KOPT-K1 (cell line): ENCODE results near the gene HOXB7.
A peak's percentile ranks its signal among the peaks of the same experiment; 100 is the strongest.

Experiments
- H3K27ac ChIP-seq: fragments of 200-600 bp; sonication (generic); 2 replicates; pipeline ENCODE4 v1.5.1; 2016; ENCODE audit warnings: antibody characterized with exemption, mild to moderate bottlenecking, low read depth, low read length; ENCODE audit not compliant: poor library complexity, severe bottlenecking
- H3K36me3 ChIP-seq: fragments of 200-600 bp; sonication (generic); 2 replicates; pipeline ENCODE4 v1.5.1; 2017; ENCODE audit warnings: antibody characterized with exemption, mild to moderate bottlenecking, low read length, moderate library complexity; ENCODE audit not compliant: insufficient read depth
- H3K9me3 ChIP-seq: fragments of 200-600 bp; sonication (generic); 2 replicates; pipeline ENCODE4 v1.5.1; 2017; ENCODE audit warnings: antibody characterized with exemption, low read length, mild to moderate bottlenecking; ENCODE audit not compliant: insufficient read depth, poor library complexity, severe bottlenecking

The HOXB7 gene

GRCh38 chr17:48589831-48590606, 20.8 kb downstream of the HOXB7 start, which contains the start of gene HOXB3:
HOXB3 (minus strand) TSS chr17:48590241; CDS start chr17:48552474, 37,767 bp downstream.
- no peaks in the 10 kb centered on the region for H3K9me3 ChIP-seq
- no peak within 1 kb of the TSS for H3K27ac ChIP-seq

GRCh38 chr17:48589060-48589830, 21.6 kb downstream of the HOXB7 start:
- no peak overlapping the region for H3K27ac ChIP-seq
- no peaks in the 10 kb centered on the region for H3K36me3 ChIP-seq
- no peaks in the 10 kb centered on the region for H3K9me3 ChIP-seq

More at GRCh38 chr17:48589831-48590606, 20.8 kb downstream of the HOXB7 start, which contains the start of gene HOXB3:
- no peaks in the 10 kb centered on the region for H3K36me3 ChIP-seq

DNA sequence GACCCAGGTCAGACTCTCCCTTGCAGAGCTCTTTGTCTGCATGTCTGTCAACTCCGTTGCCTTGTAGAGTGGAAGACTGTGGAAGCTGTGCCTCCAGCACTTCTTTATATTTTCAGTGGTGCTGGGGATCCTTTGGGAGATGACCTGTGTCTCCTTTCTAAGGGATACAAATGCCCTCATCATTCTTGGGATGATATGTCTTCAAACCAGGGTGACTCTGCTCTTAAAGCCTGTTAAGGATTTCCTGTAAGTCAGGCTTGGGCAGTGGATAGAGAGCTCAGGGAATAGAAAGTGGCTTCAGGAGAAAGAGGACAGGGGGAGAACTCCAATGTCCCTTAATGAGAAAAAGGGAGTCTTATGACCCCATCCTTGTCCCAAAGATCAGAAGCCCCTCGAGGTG, 22.3 kb downstream of the HOXB7 start:
- no peaks in the 10 kb centered on the region for H3K9me3 ChIP-seq
- no peak overlapping the region for H3K27ac ChIP-seq
- H3K36me3 ChIP-seq = no peaks in the 10 kb centered on the region

DNA sequence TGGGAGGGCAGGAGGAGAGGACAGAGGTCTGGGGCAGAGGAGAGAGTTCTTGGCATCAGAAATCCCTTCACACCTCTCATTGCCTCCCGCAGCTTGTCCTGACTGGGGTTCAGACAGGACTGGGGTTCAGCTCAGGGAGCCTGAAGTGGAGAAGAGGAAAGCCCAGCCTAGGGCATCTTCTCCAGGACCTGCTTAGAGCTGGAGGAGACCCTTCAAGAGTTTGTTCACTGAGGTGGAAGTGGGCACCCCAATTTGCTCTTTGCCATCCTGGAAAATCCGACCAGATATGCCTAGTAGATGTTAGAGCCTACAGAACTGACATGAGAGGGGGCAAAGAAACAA, 22.8 kb downstream of the HOXB7 start:
- Histone ChIP-seq H3K36me3 (no peaks in the 10 kb centered on the region), H3K9me3 (no peaks in the 10 kb centered on the region), H3K27ac (no peak overlapping the region)

GRCh38 chr17:48587276-48588073, 23.3 kb downstream of the HOXB7 start:
- no peaks in the 10 kb centered on the region for H3K9me3 ChIP-seq
- H3K36me3 ChIP-seq = no peaks in the 10 kb centered on the region
- H3K27ac ChIP-seq = no peak overlapping the region

DNA sequence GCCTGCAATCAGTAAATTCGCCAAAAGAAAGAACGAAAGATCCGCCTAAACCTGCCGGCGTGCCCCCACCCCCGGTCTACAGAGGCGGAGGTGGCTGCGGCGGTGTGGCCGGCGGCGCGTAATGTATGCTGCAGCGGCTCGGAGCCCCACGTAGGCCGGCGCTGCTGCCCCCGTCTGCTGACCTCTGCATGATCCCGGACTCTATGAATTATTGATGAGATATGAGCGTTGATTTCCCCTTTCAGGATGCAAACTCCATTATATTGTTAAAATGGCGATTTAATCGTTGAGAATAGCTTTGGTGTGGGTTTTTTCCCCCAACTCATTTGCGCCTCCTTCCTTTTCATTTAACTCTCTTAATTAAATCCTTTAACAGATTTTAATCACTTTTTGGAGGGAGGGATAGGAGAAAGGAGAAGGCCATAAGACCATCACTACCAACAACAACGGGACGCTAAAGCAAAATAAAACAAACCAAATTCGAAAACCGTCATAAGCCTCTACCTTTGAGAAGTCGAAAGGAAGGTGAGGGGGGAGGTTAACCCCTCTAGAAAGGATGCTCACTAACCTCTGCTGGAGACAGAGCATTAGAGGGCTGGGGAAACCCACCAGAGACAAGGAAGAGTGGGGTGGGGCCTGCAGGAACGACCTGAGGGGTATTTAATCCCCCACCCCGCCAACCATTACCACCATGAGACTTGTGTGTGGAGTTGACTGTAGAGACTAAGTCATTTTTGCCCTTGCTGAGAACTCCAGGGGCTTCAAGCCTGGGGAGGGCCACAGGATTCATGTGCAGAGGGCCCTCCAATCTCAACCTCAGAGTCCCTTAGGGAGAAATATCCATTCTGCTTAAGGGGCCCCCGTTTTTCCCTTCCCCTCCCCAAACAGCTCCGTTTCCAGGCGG, 24.2 kb downstream of the HOXB7 start:
- Histone ChIP-seq H3K9me3 (no peaks in the 10 kb centered on the region), H3K27ac (no peak overlapping the region), H3K36me3 (no peaks in the 10 kb centered on the region)

DNA sequence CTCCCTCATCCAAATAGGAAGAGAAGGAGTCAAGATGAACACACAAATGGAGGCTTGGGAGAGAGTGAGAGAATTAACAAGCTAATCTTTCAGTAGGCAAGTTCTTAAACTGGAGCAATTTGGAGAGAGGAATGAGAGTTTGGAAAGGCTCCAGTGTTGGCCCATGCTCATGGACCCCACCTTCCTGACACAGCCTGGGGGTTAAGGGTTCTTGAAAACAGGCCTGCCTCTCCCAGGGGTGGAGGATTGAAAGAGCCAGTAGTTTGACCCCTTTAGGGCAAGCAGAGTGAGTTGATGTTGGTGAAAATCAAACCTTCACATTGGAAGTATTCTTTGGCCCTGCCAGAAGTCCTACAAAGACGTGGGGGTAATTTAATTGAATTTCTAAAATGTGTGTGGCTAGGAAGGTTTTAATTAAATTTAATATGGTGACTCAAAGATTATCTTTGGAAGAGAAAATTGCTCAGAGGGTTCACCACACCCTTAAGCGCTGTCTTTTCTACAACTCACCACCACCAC, 26.5 kb downstream of the HOXB7 start:
- Histone ChIP-seq H3K36me3 (no peaks in the 10 kb centered on the region), H3K9me3 (no peaks in the 10 kb centered on the region), H3K27ac (no peak overlapping the region)

DNA sequence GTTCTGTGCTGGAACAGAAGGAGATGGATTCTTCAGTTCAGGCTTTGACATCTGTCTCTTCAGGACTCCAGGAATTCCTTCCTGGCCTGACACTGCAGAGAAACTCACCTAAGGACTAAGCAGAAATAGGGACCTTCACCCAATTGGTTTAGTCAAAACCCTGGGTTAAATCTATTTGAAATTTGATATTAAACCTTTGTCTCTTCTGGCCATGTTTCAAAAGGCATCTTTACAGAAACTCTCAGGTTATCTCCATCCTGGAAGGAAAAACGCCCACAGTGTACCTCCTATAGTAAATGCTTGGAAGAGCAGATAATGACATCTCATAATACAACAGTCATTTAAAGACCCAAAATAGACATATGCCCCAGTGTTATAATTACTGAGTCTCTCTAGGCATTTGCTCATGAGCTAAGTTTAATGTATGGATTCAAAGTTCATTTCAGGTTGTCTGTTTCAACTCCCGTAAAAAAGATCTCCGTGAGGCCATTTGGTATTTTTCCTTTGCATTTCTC, 27.1 kb downstream of the HOXB7 start:
- Histone ChIP-seq H3K9me3 (no peaks in the 10 kb centered on the region), H3K36me3 (no peaks in the 10 kb centered on the region), H3K27ac (no peak overlapping the region)

DNA sequence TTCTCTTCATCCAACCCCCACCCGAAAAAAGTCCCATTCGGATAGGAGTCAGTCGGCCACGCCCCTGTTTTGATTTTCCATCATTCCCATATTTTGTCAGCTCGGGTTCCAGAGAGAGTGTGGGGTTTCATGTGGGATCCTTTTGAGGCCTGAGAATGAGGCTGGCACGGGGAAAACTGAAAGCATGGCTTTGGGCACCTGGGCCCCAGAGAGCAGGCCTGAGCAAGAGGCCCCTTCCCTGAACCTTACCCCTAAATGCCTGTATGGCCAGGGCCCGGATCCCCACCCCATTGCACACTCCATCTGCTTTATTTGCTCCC, 28.1 kb downstream of the HOXB7 start:
- Histone ChIP-seq H3K36me3 (no peaks in the 10 kb centered on the region), H3K9me3 (no peaks in the 10 kb centered on the region), H3K27ac (no peak overlapping the region)

DNA sequence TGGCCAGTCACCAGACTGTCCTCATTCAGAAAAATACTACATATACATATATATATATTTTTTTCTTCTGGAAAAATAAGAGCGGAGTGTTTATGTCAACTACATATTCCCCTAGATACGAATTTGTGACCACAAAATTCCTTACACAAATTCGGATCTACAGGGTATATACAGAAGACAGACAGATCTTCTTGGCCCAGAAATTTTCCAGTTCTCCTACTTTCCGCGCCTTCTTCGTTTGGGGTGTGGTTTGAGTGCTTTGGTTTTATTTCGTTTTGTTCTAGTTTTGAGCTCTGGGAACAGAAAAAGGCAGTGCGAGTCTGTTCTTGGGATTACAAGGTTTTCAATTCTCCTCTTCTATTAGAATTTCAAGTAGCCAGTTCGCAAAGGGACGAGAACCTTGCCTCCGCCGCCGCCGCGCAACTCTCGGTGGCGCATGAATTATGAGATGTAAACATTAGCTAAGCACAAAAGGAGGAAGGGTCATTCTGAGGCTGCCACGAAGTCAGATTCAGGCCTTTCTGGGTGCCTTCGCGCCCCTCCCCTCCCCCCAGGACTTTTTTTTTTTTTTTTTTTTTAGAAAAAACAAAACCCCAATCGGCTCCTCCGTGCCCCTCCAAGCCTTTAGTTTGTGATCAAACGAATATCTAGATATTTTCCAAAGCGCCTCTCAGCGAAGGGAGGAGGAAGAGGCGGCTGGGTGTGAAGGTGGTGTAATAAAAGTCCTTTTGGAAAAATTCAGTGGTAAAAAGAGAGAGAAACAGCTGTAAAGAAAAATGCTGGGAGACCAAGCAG, 30.9 kb downstream of the HOXB7 start:
- peaks cover 9% of the 10 kb centered on the region for H3K36me3 ChIP-seq
- no peaks in the 10 kb centered on the region for H3K9me3 ChIP-seq
- H3K27ac ChIP-seq = no peak overlapping the region

DNA sequence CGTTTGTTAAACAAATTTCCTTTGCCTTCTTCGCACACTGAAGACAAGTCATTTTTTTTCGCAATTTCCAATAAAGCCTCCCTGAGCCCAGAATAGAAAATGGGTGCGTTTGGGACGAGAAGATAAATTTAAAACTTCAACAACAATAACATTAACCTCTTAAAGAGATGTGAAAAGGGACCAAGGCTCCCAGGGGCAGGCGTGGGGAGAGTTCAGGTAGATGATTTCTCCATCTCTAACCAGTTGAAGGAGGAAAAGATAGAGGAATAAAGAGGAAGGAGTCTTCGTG, 31.4 kb downstream of the HOXB7 start:
- no peak overlapping the region for H3K27ac ChIP-seq

DNA sequence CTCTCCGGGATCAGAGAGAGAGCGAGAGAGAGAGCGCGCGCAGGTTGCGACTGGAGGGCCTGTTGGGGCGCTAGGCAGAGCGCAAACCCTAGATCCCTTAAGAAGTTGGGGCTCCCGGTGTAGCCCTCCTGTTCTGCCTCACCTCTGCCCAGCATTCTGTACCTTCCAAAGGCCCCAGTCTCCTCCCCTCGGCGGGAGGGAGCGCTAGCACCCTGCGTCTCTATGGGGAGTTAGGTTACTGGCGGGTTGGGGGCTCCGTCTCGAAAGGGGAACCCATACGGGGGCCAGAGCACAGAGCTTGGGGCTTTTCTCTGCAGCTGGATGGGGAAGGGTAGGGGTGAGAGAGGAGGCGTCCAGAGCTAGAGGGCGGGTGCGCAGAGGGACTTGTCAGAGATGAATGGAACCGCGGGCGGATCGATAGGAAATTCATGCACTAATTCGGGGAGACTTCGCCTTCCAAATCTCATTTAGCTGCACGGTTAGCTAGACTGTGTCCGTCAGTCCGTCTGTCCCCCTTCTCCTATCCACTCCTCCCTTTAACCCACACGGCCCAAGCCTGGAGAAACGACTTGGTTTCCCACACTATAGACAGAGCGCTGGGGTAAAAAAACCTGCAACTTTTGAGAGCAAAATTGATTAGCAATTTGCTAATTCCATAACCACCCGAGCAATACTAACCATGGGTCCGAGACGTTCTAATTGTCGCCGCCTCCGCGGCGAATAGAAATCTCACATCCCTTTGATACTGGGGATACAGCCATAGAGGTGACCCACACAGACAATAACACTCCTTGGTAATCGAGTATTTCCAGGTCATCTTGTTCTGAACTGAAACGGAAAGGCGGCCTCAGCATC, 32.0 kb downstream of the HOXB7 start:
- H3K36me3 ChIP-seq = peaks cover 11% of the 10 kb centered on the region
- H3K27ac ChIP-seq = peak overlapping the region; percentile 81
- no peaks in the 10 kb centered on the region for H3K9me3 ChIP-seq

More for the DNA sequence above, 31.4 kb downstream of the HOXB7 start:
- Histone ChIP-seq H3K36me3 (peaks cover 11% of the 10 kb centered on the region), H3K9me3 (no peaks in the 10 kb centered on the region)
